HG03521 (cell line): ENCODE measurements around the gene S100A9.

ENCODE experiments used
- ATAC-seq: cut with Tn5 transposase; IDR thresholded peaks from one replicate; pipeline ENCODE4 v1.9.1; 2021; ENCODE audit warnings: mild to moderate bottlenecking, moderate library complexity; ENCODE audit not compliant: unreplicated experiment

Gene S100A9

GRCh38 chr1:153359241-153359640 is 1.6 kb downstream of the S100A9 start:
- no peak for ATAC-seq

- no peak for ATAC-seq
Observed at GRCh38 chr1:153360190-153360589, 2.5 kb downstream of the S100A9 start.

GRCh38 chr1:153360592-153361479 is 3.2 kb downstream of the S100A9 start:
- ATAC-seq: no peak

- no peak for ATAC-seq
Observed at GRCh38 chr1:153361480-153362109, 3.9 kb downstream of the S100A9 start.

GRCh38 chr1:153362187-153362775 is 4.6 kb downstream of the S100A9 start:
- ATAC-seq: no peak

- no peak for ATAC-seq
Observed at GRCh38 chr1:153363641-153364040, 6.0 kb downstream of the S100A9 start.

- no peak for ATAC-seq
Observed at GRCh38 chr1:153364156-153364555, 6.5 kb downstream of the S100A9 start.

GRCh38 chr1:153364766-153365666 is 7.4 kb downstream of the S100A9 start:
- no peak for ATAC-seq

- ATAC-seq: no peak
Observed at GRCh38 chr1:153365696-153366095, 8.0 kb downstream of the S100A9 start.

GRCh38 chr1:153366261-153366660 is 8.6 kb downstream of the S100A9 start:
- no peak for ATAC-seq

- ATAC-seq: no peak
Observed at GRCh38 chr1:153367090-153367489, 9.4 kb downstream of the S100A9 start.

- no peak for ATAC-seq
Observed at GRCh38 chr1:153368495-153368894, 10.8 kb downstream of the S100A9 start.

- no peak for ATAC-seq
Observed at GRCh38 chr1:153370146-153370545, 12.5 kb downstream of the S100A9 start.

- ATAC-seq: no peak
Observed at GRCh38 chr1:153371231-153371630, 13.6 kb downstream of the S100A9 start.

GRCh38 chr1:153372571-153372970 is 14.9 kb downstream of the S100A9 start:
- ATAC-seq: no peak

GRCh38 chr1:153374071-153374470 is 16.4 kb downstream of the S100A9 start:
- ATAC-seq: no peak

GRCh38 chr1:153375511-153375910 is 17.9 kb downstream of the S100A9 start, which contains the start of gene S100A12:
Gene S100A12, minus strand, starts transcription at chr1:153375621. Its CDS starts 1,029 bp downstream, at chr1:153374592.
- no peak for ATAC-seq

- no peak for ATAC-seq
Observed at GRCh38 chr1:153379591-153379990, 21.9 kb downstream of the S100A9 start.

GRCh38 chr1:153380711-153381110 is 23.1 kb downstream of the S100A9 start:
- no peak for ATAC-seq

- ATAC-seq: no peak
Observed at GRCh38 chr1:153384958-153385580, 27.4 kb downstream of the S100A9 start.
